Measurements from ENCODE around the gene KIF17.
A peak's percentile ranks its signal among the peaks of the same experiment; 100 is the strongest.

Gene KIF17

GRCh38 chr1:20717452-20718342, at the start of gene KIF17:
KIF17 (minus strand) TSS chr1:20718007; CDS start chr1:20717706, 301 bp downstream.
- Mint-ChIP-seq H3K4me3 (peak within 1 kb of the TSS; percentile 67), H3K27ac (peak within 1 kb of the TSS; percentile 41), H3K36me3 (ENCODE audit: low read depth) (no peaks in the 10 kb centered on the region), H3K27me3 (ENCODE audit: low read depth) (peaks cover 42% of the 10 kb centered on the region), H3K9me3 (no peaks in the 10 kb centered on the region), H3K4me1 (ENCODE audit: low read depth) (peaks cover 9% of the 10 kb centered on the region)

- Mint-ChIP-seq H3K36me3 (ENCODE audit: low read depth) (peaks cover 42% of the 10 kb centered on the region), H3K9me3 (no peaks in the 10 kb centered on the region), H3K4me1 (ENCODE audit: low read depth) (no peaks in the 10 kb centered on the region), H3K27ac (no peak overlapping the region), H3K27me3 (ENCODE audit: low read depth) (no peaks in the 10 kb centered on the region), H3K4me3 (no peak overlapping the region)
Observed at GRCh38 chr1:20767271-20767670, 49.5 kb upstream of the KIF17 start.

GRCh38 chr1:20763417-20763816, 45.6 kb upstream of the KIF17 start:
- H3K27me3 Mint-ChIP-seq (ENCODE audit: low read depth) = no peaks in the 10 kb centered on the region
- H3K4me3 Mint-ChIP-seq = no peak overlapping the region
- H3K4me1 Mint-ChIP-seq (ENCODE audit: low read depth) = no peaks in the 10 kb centered on the region
- H3K9me3 Mint-ChIP-seq = no peaks in the 10 kb centered on the region
- no peak overlapping the region for H3K27ac Mint-ChIP-seq
- peaks cover 47% of the 10 kb centered on the region for H3K36me3 Mint-ChIP-seq (ENCODE audit: low read depth)

GRCh38 chr1:20760322-20760721, 42.5 kb upstream of the KIF17 start:
- H3K4me3 Mint-ChIP-seq = no peak overlapping the region
- H3K4me1 Mint-ChIP-seq (ENCODE audit: low read depth) = no peaks in the 10 kb centered on the region
- no peak overlapping the region for H3K27ac Mint-ChIP-seq
- H3K9me3 Mint-ChIP-seq = no peaks in the 10 kb centered on the region
- no peaks in the 10 kb centered on the region for H3K27me3 Mint-ChIP-seq (ENCODE audit: low read depth)
- peaks cover 49% of the 10 kb centered on the region for H3K36me3 Mint-ChIP-seq (ENCODE audit: low read depth)

- H3K4me3 Mint-ChIP-seq = no peak overlapping the region
- H3K27ac Mint-ChIP-seq = no peak overlapping the region
- no peaks in the 10 kb centered on the region for H3K4me1 Mint-ChIP-seq (ENCODE audit: low read depth)
- peaks cover 36% of the 10 kb centered on the region for H3K36me3 Mint-ChIP-seq (ENCODE audit: low read depth)
- H3K9me3 Mint-ChIP-seq = no peaks in the 10 kb centered on the region
- H3K27me3 Mint-ChIP-seq (ENCODE audit: low read depth) = no peaks in the 10 kb centered on the region
Observed at GRCh38 chr1:20753589-20753988, 35.8 kb upstream of the KIF17 start.

GRCh38 chr1:20751462-20751990, 33.7 kb upstream of the KIF17 start:
- Mint-ChIP-seq H3K27me3 (ENCODE audit: low read depth) (no peaks in the 10 kb centered on the region), H3K9me3 (no peaks in the 10 kb centered on the region), H3K27ac (no peak overlapping the region), H3K4me1 (ENCODE audit: low read depth) (no peaks in the 10 kb centered on the region), H3K4me3 (no peak overlapping the region), H3K36me3 (ENCODE audit: low read depth) (peaks cover 39% of the 10 kb centered on the region)

- Mint-ChIP-seq H3K9me3 (no peaks in the 10 kb centered on the region), H3K36me3 (ENCODE audit: low read depth) (peaks cover 55% of the 10 kb centered on the region), H3K4me3 (no peak overlapping the region), H3K27me3 (ENCODE audit: low read depth) (no peaks in the 10 kb centered on the region), H3K4me1 (ENCODE audit: low read depth) (no peaks in the 10 kb centered on the region), H3K27ac (no peak overlapping the region)
Observed at GRCh38 chr1:20742671-20743070, 24.9 kb upstream of the KIF17 start.

- H3K36me3 Mint-ChIP-seq (ENCODE audit: low read depth) = peaks cover 55% of the 10 kb centered on the region
- no peaks in the 10 kb centered on the region for H3K4me1 Mint-ChIP-seq (ENCODE audit: low read depth)
- H3K27me3 Mint-ChIP-seq (ENCODE audit: low read depth) = no peaks in the 10 kb centered on the region
- H3K4me3 Mint-ChIP-seq = no peak overlapping the region
- no peak overlapping the region for H3K27ac Mint-ChIP-seq
- H3K9me3 Mint-ChIP-seq = no peaks in the 10 kb centered on the region
Observed at GRCh38 chr1:20740781-20741180, 23.0 kb upstream of the KIF17 start.

GRCh38 chr1:20739225-20739624, 21.4 kb upstream of the KIF17 start:
- peaks cover 42% of the 10 kb centered on the region for H3K36me3 Mint-ChIP-seq (ENCODE audit: low read depth)
- H3K9me3 Mint-ChIP-seq = no peaks in the 10 kb centered on the region
- H3K4me1 Mint-ChIP-seq (ENCODE audit: low read depth) = no peaks in the 10 kb centered on the region
- H3K27ac Mint-ChIP-seq = no peak overlapping the region
- no peak overlapping the region for H3K4me3 Mint-ChIP-seq
- H3K27me3 Mint-ChIP-seq (ENCODE audit: low read depth) = no peaks in the 10 kb centered on the region

- peaks cover 23% of the 10 kb centered on the region for H3K36me3 Mint-ChIP-seq (ENCODE audit: low read depth)
- H3K27ac Mint-ChIP-seq = no peak overlapping the region
- peaks cover 23% of the 10 kb centered on the region for H3K27me3 Mint-ChIP-seq (ENCODE audit: low read depth)
- H3K4me1 Mint-ChIP-seq (ENCODE audit: low read depth) = peaks cover 14% of the 10 kb centered on the region
- no peaks in the 10 kb centered on the region for H3K9me3 Mint-ChIP-seq
- H3K4me3 Mint-ChIP-seq = no peak overlapping the region
Observed at GRCh38 chr1:20735581-20736111, 17.8 kb upstream of the KIF17 start.

GRCh38 chr1:20733360-20733975, 15.7 kb upstream of the KIF17 start:
- peaks cover 44% of the 10 kb centered on the region for H3K27me3 Mint-ChIP-seq (ENCODE audit: low read depth)
- H3K4me1 Mint-ChIP-seq (ENCODE audit: low read depth) = peaks cover 18% of the 10 kb centered on the region
- H3K9me3 Mint-ChIP-seq = no peaks in the 10 kb centered on the region
- H3K36me3 Mint-ChIP-seq (ENCODE audit: low read depth) = peaks cover 13% of the 10 kb centered on the region
- H3K4me3 Mint-ChIP-seq = peak overlapping the region; percentile 66
- peak overlapping the region; percentile 24 for H3K27ac Mint-ChIP-seq

GRCh38 chr1:20732588-20733359, 15.0 kb upstream of the KIF17 start, which contains the start of gene SH2D5:
SH2D5 (minus strand) TSS chr1:20732703; CDS start chr1:20728044, 4,659 bp downstream.
- Mint-ChIP-seq H3K36me3 (ENCODE audit: low read depth) (peaks cover 9% of the 10 kb centered on the region), H3K9me3 (no peaks in the 10 kb centered on the region), H3K4me3 (peak within 1 kb of the TSS; percentile 85), H3K27ac (peak within 1 kb of the TSS; percentile 24), H3K27me3 (ENCODE audit: low read depth) (peaks cover 51% of the 10 kb centered on the region), H3K4me1 (ENCODE audit: low read depth) (peaks cover 18% of the 10 kb centered on the region)

GRCh38 chr1:20732071-20732587, 14.3 kb upstream of the KIF17 start:
- H3K36me3 Mint-ChIP-seq (ENCODE audit: low read depth) = peaks cover 7% of the 10 kb centered on the region
- H3K27ac Mint-ChIP-seq = no peak overlapping the region
- no peaks in the 10 kb centered on the region for H3K9me3 Mint-ChIP-seq
- H3K4me3 Mint-ChIP-seq = peak overlapping the region; percentile 85
- H3K4me1 Mint-ChIP-seq (ENCODE audit: low read depth) = peaks cover 18% of the 10 kb centered on the region
- H3K27me3 Mint-ChIP-seq (ENCODE audit: low read depth) = peaks cover 51% of the 10 kb centered on the region

All from T-helper 1 cell treated with Interleukin-12 subunit alpha and Interleukin-12 subunit beta and Interleukin-4 antibody, amounts not matched to agents 30 μg/mL and 1 μg/mL, for 36 hours (primary cell).